ENCODE data around the gene LRRN2.

GRCh38 chr1:204725821-204726448 is 40.4 kb upstream of the LRRN2 start:
- TF ChIP-seq, protein P1, sequence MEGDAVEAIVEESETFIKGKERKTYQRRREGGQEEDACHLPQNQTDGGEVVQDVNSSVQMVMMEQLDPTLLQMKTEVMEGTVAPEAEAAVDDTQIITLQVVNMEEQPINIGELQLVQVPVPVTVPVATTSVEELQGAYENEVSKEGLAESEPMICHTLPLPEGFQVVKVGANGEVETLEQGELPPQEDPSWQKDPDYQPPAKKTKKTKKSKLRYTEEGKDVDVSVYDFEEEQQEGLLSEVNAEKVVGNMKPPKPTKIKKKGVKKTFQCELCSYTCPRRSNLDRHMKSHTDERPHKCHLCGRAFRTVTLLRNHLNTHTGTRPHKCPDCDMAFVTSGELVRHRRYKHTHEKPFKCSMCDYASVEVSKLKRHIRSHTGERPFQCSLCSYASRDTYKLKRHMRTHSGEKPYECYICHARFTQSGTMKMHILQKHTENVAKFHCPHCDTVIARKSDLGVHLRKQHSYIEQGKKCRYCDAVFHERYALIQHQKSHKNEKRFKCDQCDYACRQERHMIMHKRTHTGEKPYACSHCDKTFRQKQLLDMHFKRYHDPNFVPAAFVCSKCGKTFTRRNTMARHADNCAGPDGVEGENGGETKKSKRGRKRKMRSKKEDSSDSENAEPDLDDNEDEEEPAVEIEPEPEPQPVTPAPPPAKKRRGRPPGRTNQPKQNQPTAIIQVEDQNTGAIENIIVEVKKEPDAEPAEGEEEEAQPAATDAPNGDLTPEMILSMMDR (IDR thresholded peaks at IDR 0.05; ENCODE audit: low read depth, low read length): no peak
- no peak for TF ChIP-seq POLR2A (IDR thresholded peaks at IDR 0.05; ENCODE audit: extremely low read depth, insufficient read length)
- TF ChIP-seq MAX (IDR thresholded peaks at IDR 0.05; ENCODE audit: low read depth, low read length): no peak
- TF ChIP-seq MYC (IDR thresholded peaks at IDR 0.05; ENCODE audit: low read depth, low read length): no peak
